GM19035 (cell line): ENCODE data around the gene STK38.

Experiments
- ATAC-seq: cut with Tn5 transposase; IDR thresholded peaks from one replicate; pipeline ENCODE4 v1.9.1; 2021; ENCODE audit not compliant: unreplicated experiment

The STK38 gene

DNA sequence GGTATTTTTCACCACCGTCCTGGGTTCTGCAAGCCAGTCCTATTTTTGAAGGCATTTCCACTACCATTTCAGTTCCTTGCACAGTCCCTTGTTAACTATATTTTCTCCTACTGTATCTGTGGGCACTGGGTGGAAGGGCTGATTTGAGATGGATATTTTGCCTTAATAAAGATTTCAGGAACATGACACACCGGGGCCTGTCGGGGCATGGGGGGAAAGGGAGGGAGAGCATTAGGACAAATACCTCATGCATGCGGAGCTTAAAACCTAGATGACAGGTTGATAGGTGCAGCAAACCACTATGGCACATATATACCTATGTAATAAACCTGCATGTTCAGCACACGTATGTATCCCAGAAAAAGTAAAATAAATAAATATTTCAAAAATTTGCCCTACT is 22.4 kb downstream of the STK38 start:
- no peak for ATAC-seq

DNA sequence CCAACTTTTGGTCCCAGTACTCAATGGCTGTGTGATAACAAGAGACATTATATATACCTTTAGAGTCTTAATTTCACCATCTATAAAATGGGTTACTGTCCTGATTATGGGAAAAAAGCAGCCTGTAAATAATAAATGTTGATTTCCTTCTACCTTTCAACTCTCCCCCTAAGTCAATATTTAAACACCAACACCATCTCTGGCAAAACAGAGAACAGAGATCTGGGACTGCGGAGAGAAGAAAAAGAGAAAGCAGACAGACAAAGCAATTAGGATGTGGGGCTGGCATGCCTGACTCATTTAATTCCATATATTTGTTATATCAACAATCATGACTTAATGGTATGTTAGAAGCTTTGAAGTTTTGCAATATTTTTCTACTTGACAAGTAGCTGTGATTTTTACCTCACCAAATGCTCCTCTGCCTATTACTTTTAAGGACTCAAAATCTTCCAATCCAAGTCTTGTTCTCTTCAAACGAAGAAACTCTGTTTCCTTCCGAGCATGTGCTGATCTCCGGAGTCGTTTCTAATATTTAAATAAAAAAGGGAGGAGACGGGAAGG is 23.3 kb downstream of the STK38 start:
- no peak for ATAC-seq

DNA sequence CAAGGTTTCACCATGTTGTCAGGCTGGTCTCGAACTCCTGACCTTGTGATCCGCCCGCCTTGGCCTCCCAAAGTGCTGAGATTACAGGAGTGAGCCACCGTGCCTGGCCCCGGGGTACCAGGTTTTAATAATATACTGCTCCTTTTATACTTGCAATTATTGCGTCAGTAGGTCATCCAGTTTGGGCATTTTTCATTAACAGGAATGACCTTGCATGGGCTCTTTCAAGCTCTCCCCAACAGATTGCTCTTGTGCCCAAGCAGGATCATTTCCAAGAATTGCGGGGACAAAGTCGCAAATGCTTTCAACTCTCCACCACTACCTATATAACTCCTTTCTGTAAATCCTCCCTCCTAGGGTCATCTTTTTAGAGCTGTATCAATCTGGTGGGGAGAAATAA is 23.8 kb downstream of the STK38 start:
- no peak for ATAC-seq

DNA sequence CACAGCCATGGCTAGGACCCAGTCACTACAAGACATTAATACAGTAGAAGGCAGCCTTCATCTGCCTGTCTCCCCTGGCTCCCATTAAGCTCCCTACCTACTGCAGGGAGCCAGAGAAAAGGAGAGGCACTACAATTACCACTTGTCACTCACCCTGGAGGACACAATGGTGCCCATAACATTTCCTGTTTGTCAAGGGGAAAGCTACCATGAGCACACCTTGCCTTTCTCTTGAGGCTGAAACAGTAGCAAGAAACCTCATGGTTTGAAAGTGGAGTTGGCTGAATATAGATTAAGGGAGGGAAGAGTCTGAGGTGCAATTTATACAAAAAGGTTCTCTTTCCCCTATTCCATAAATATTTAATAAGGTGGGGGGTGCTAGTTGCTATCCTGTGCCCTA is 27.9 kb downstream of the STK38 start:
- ATAC-seq, result no peak

DNA sequence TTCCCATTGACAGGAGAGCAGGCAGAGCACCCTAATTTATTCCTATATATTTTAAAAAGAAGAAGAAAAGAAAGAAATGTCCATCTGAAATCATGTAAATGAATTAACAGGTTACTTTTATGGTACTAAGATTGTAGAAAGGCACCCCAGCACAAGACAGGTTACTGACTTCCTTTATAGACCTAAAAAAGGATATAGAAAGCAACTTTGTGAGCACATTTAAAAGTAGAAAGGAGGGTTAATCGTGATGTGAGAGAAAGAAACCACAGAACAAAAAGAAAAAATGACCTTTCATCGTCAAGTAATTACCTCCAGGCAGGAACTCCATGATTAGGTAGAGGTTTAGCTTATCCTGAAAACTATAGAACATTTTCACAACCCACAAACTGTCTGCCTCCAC is 29.9 kb downstream of the STK38 start:
- no peak for ATAC-seq

DNA sequence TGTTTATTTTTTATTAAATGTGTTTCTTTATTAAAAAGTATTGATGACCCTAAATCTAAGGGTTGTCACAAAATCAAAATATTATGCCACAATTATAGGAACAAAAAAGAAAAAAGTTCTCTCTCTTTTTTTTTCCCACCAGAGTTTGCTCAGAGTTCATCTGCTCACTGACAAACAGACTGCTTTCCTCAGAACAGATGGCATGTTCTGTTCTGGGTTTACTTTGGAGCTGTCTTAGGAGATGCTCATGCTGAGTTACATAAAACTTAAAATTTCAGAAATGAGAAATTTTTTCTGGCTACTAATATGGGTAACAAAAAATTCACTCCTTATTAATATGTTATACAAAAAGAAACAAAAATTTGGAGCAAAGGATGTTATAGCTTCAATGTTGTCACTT is 30.3 kb downstream of the STK38 start:
- ATAC-seq, result no peak

DNA sequence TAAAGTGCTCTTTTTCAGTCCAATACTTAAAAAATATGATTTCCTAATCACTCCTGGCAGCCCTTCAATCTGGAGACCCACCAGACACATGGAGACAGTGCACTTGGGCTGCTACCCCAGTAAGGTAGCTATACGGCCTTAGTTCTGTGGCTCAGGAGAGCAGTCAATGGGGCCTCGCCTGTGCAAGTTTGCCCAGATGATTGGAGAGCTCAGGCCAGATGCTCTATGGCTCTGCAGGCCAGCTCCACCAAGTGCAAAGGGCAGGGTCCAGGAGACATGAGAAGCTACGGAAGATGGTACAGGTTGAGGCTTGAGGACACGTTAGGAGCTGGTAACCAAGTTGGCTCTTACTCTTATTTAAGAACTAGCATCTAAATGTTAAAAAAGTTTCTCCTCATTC is 30.7 kb downstream of the STK38 start:
- no peak for ATAC-seq

DNA sequence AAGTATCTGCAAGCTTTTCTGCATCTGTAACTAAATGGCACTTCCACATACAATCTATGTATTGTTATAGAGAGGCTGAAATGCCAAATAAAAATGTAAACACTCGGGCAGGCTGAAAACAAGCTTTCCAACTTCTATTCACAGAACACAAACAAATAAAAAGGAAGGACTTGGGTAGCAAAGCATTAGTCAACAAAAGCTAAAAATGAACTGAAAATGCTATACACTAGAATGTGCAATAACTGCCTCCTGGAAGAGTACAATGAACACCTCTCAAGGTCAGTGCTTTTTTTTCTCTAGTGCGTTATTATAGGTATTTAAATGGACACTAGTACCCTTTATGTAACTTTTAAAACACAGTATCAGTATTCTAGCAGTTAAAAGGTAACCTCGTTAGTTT is 31.4 kb downstream of the STK38 start:
- no peak for ATAC-seq

DNA sequence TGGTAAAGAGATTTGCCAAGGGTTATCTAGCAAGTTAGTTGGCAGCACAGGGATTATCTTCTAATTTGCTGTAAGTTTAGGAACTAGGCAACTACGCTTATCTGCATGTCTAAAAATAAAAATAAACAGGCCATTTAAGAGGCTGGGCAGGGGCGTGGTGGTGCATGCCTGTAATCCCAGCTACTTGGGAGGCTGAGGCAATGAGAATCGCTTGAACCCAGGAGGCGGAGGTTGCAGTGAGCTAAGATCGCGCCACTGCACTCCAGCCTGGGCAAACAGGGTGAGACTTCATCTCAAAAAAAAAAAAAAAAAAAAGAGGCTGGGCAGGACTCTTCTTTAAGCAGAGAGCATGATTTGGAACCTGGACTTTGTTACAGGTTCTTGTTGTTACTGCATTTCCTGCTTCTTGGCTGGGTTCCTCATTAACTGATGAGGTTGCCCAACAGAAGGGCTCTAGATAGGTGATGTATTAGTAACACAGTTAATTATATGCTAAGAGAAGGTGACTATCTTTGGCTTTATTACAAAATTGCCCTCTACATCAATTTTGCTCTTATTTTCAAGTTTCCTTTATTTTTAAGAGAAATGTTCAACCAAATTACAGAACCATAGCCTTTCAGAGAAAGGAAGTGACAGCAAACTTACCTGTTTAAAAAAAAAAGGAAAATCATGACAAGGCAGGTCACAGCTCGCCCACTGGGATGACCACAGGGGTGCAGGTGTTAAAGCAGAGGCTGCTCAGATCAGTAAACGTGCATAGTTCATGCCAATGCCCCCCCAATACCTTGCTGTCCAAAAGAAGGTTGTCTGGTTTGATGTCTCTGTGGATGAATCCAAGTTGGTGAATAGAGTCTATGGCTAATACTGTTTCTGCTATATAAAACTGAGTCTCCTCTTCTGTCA is 32.5 kb downstream of the STK38 start:
- no peak for ATAC-seq

DNA sequence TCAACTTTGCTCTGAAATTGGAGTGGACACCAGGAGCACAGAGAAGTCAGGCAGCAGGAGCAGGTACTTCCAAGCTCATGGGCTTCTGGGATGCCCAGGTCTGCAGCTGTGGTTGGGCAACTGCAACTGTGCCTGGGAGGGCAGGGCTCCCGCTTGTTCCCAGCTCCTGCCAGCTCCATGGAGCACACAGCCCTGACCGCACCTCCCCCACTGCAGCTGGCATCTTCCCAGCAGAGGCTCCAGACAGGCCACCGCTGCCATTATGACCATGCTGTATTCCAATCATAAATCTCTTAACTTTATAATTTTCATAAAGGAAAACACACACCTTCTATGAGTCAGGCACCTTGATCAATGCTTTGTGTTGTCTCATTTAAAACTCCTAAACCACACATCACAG is 36.9 kb downstream of the STK38 start:
- no peak for ATAC-seq

DNA sequence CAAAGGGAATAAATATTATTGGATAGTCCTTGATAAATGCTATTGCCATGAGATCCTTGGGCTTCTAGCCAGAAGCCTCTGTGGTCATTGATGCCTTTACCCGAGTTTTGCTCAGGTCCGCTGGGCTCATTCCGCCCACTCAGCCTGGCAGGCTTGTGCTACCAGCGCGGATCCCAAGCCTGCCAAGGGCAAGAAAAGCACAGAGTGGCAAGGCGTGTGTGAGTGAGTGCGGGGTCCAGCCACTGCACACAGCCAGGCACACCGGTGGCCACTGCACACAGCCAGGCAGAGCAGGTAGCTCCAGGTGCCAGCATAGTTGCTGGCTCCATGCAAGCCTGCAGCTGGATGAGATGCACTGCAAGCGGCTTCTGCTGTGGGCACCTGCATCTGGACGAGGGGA is 38.7 kb downstream of the STK38 start:
- ATAC-seq, result no peak

DNA sequence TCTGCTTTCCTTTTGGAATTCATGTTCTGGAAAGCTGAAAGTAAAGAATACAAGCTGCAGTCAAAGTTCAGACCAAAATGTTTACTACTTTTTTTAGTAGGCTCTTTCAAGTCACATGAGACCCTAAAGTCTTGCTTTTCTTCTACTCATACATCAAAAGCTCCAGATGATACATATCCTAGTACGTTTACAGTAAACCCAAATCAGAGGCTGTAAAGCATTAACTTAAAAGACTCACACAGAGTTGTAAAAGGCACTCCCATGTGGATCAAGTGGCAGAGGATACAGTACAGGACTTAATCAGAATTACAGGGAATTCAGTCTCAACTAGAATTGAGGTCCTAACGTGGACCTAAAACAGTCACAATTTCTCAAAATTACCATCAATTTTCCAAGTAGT is 40.7 kb downstream of the STK38 start:
- ATAC-seq, result no peak

DNA sequence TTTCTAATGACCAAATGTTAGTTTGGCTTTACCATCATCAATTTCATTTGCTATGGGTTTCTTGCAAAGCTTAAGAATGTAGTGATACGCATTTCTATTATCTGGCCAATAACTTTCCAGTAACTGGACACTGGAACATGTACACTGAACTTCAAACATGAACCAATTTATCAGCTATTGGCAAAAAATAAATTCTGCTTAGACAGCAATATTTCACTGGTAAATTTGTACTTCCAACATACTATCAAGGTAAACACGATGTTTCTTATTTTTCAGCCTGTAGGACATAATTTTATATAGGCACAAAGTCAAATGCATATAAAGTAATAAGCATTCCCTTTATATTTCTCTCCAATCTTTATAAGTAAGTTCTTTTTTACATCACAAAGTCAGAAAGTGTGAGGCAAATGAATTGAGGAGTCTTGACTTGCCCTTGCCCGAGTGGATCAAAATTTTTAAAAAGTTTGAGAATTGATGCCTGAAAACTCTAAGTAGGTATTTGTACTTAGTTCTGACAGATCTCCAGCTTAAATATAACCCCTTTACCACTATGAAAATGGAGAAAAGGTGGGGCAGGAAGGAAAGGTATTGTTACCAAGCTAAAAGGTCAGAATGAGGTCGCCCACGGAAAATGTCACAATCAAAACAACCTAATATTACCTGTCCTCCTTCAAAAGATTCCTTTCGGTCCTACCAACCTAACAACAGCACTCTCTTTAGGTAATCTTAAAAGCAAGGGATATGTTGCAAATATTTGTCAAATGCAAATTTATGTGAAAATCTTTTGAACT is 41.3 kb downstream of the STK38 start:
- ATAC-seq, result no peak

DNA sequence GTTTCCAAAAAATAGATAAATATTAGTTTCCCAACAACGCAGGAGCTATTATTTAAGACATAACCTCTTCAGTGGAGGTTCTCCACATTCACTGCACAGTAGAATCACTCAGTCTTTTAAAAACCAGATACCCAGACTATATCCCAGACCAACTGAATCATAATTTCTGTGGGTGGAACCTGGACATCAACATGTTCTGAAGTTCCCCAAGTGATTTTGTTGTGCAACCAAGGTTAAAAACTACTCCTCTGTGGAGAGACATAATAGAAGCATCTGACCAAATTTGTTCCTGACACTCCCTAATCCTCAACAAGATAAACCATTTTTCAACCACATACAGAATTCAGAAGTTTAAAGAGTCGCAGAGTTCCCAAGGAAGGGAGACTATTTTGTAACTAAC is 42.3 kb downstream of the STK38 start:
- no peak for ATAC-seq

DNA sequence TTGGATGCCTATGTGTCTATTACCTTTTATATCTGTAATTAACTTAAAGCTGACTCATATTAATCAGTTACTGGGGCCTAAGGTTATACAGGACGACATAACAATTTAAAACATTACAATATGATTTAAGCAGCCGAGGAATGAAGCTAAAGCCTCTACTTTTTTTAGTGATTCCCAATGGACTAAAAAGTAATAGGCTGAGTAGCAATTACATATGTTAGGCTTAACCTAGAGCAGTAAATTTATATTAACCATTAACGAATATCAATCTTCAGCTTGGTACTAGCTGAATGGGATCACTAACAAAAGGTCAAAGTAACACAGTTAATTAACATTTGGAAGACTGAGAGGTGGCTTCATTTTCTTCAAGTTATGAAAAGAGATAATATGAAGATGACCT is 43.1 kb downstream of the STK38 start:
- no peak for ATAC-seq

DNA sequence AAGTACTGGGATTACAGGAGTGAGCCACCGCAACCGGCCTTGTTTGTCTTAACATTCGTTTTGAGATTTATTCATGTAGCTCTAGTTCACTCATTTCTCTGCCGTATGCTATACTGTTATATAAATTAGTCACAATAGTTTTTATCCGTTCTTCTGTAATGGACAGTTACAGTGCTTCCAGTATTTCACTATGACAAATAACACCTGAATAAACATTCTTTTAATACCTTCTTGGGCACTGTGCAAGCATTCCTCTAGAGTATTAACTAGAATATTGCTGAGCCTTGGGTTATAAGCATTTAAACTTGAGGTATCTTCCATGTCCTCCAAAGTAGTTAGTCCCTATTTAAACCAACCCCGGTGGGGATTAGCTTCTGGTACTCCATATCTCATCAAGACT is 45.6 kb downstream of the STK38 start:
- ATAC-seq, result no peak

DNA sequence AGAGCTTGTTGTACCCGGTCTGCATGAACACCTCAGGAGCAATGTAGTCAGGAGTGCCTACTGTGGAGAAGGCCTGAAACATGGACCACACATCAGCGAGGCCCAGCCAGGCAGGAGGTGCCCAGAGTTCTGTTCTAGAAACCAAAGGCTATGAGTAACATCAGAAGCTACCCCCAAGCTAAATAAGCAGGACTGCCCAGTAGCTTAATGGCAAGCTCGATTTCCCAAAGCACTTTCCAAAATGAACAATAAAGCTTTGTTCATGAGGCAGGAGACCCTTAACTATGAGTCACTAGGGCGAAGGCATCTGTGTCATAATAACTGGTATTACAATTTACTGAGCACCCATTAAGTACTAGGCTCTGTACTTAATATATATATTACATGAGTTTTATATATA is 47.4 kb downstream of the STK38 start:
- no peak for ATAC-seq

DNA sequence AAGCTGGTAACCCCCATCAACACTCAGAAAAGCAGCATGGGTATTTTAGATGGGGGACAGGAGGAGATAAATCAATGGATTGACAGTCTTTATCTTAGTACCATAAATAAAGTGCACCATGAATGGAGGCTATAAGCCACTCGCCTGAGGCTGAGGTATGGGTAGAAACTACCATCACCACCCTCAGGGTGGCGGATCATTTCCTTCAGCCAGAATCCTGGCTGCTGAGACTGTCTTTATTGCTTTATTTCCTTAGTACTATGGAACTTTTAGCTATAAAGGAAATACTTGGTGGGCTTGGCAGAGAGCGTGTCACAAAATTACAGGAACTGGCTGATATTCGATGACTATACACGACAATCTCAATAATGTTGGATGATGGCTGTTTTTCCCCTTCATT is 52.2 kb downstream of the STK38 start:
- no peak for ATAC-seq

DNA sequence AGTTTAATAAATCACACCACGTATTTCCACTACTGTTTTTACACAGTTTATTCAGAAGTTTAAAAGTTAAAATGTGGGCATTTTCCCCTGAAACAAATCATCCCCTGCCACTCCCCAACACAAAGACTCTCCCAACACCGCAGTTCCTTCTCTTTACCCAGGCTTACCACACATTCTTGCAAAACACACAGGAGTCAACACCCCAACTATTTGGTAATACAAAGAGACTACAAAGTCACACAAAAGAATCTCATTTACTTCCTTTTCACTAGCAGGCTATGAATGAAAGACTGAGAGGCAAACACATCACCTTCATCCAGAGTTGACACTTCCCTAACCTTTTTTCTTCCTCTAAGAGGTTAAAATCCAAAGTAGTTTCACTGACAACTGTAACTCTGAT is 53.4 kb downstream of the STK38 start:
- no peak for ATAC-seq

DNA sequence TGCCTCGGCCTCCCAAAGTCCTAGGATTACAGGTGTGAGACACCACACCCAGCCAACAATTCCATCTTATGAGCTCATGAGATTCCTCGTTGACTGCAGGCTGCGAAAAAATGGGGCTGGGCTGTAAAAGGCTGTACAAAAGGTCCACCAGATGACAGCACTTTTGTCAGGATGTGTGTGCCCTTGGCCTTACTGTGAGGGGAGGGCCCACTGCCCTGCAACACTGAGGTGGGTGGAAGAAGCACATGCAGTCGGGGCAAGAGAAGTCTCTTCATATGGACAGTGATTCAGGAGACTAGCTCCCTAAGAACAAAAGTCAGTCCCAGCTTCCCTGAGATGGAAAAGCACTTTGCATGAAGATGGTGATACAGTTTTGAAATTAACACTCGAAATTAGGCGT is 54.0 kb downstream of the STK38 start:
- ATAC-seq, result no peak

DNA sequence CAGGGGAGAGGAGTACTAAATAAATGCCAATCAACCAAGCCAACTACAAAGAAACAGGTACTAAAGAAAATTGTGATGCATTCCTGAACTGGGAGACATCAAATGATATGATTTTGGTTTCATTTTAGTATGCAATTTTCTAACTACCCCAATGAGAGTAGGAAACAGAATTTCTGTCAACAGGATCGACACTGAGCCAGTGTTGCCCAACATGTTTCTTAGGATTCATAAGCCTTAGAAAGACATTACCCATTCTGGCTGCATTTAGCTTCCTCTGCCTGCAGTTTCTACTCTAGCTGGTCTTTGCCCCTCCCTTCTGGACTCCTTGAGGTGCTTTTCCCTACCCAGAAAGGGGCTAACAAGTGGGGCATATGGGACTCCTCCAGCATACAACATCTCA is 54.7 kb downstream of the STK38 start:
- no peak for ATAC-seq

DNA sequence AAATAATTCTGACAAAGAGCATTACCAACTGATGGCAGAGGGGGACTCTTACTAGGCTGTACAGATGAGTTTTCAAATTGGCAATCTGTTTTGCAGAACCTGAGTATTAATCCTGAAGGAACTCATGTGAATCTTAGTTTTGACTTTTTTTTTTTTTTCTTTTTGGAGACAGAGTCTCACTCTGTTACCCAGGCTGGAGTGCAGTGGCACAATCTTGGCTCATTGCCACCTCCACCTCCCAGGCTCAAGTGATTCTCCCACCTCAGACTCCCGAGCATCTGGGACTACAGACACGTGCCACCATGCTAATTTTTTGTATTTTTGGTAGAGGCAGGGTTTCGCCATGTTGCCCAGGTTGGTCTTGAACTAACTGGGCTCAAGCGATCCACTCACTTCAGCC is 55.2 kb downstream of the STK38 start:
- no peak for ATAC-seq
